Astrocyte (in vitro differentiated cells and primary cell): ENCODE data around the gene GALNT17.

ENCODE experiments used
- CTCF ChIP-seq: IDR thresholded peaks from 2 replicates; pipeline ENCODE4 v1.5.1; 2011; ENCODE audit warnings: low read depth, mild to moderate bottlenecking, inconsistent platforms, low read length, moderate library complexity; ENCODE audit not compliant: insufficient read depth
- EZH2 ChIP-seq: IDR thresholded peaks from 2 replicates; pipeline ENCODE4 v1.6.1; 2012; ENCODE audit warnings: mild to moderate bottlenecking, low read length, inconsistent platforms; ENCODE audit not compliant: insufficient read depth

DNA sequence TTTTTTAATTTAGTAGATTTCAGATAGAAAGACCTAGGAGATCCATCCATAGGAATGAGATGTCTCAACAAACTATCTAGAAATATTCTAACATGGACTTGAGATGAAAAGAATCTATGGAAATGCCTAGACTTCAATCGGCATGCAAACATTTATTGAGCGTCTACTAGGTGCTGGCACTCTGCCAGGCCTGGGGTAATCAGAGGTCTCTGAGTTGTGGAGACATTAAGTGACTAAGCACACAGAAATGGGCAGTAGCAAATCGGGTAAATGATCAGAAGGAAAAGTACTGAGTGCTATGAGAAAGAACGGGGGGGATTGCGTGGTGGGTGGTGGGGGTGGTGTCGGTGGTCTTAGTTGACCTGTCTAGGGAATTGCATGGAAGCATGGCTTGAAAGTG lies 466.6 kb downstream of the GALNT17 start:
- TF ChIP-seq CTCF = no peak
- TF ChIP-seq EZH2 = no peak
